Type B pancreatic cell (in vitro differentiated cells): ENCODE measurements around the gene DND1. TPM values are rescaled to one million over a fixed set of nuclear protein-coding genes. Genes with fewer than 3 reads are reported as not detected.

Experiments used
- DNase-seq: peaks from one replicate; pipeline ENCODE4 v3.0.0; 2021; ENCODE audit warnings: mixed read lengths; ENCODE audit not compliant: unreplicated experiment; ENCODE audit errors: extremely low spot score
- H3K27ac Mint-ChIP-seq: 2 replicates; pipeline ENCODE4 v1.8.0; 2021; ENCODE audit warnings: mild to moderate bottlenecking, mixed read lengths
- H3K27me3 Mint-ChIP-seq: 2 replicates; pipeline ENCODE4 v1.8.0; 2021; ENCODE audit warnings: mixed read lengths
- H3K36me3 Mint-ChIP-seq: 2 replicates; pipeline ENCODE4 v1.8.0; 2021; ENCODE audit warnings: mixed read lengths
- H3K4me1 Mint-ChIP-seq: one replicate; pipeline ENCODE4 v1.8.0; 2021; ENCODE audit warnings: mixed read lengths; ENCODE audit not compliant: unreplicated experiment
- H3K4me3 Mint-ChIP-seq: 2 replicates; pipeline ENCODE4 v1.8.0; 2021; ENCODE audit warnings: mild to moderate bottlenecking, mixed read lengths
- H3K9me3 Mint-ChIP-seq: 2 replicates; pipeline ENCODE4 v1.8.0; 2021; ENCODE audit warnings: mixed read lengths
- CTCF ChIP-seq: fragments of 200-600 bp; sonication (generic); conservative IDR thresholded peaks from 2 replicates; pipeline ENCODE4 v1.5.0; 2021; ENCODE audit warnings: antibody characterized with exemption, mild to moderate bottlenecking
- total RNA-seq: library from RNA; stranded (reverse); gene quantifications from 2 replicates; pipeline ENCODE4 v1.2.1, GENCODE V29; 2021; ENCODE audit warnings: low replicate concordance

Gene DND1
- total RNA-seq, 1 donor from 2014 or later, result 2.6 TPM

GRCh38 chr5:140633501-140633900 lies 39.9 kb downstream of the DND1 start:
- Mint-ChIP-seq H3K9me3 (no peaks in the 10 kb centered on the region), H3K4me3 (no peak overlapping the region), H3K36me3 (no peaks in the 10 kb centered on the region), H3K27me3 (no peaks in the 10 kb centered on the region), H3K27ac (no peak overlapping the region), H3K4me1 (peaks cover 4% of the 10 kb centered on the region)
- no peak for TF ChIP-seq CTCF
- DNase-seq, result no peak

- no peaks in the 10 kb centered on the region for H3K36me3 Mint-ChIP-seq
- no peaks in the 10 kb centered on the region for H3K27me3 Mint-ChIP-seq
- peaks cover under 1% of the 10 kb centered on the region for H3K4me1 Mint-ChIP-seq
- H3K27ac Mint-ChIP-seq, result no peak within 1 kb of the TSS
- H3K4me3 Mint-ChIP-seq, result no peak within 1 kb of the TSS
- no peaks in the 10 kb centered on the region for H3K9me3 Mint-ChIP-seq
- no peak for DNase-seq
- no peak for TF ChIP-seq CTCF
These were observed 40.3 kb downstream of the DND1 start, which contains the start of gene CD14 for GRCh38 chr5:140633021-140633471. TSS of gene CD14 (minus strand) at chr5:140633175. CDS start at chr5:140633071, 104 bp downstream.

GRCh38 chr5:140632366-140633020 lies 40.9 kb downstream of the DND1 start:
- no peak for DNase-seq
- Mint-ChIP-seq H3K9me3 (no peaks in the 10 kb centered on the region), H3K4me1 (no peaks in the 10 kb centered on the region), H3K4me3 (no peak overlapping the region), H3K27me3 (no peaks in the 10 kb centered on the region), H3K36me3 (no peaks in the 10 kb centered on the region), H3K27ac (no peak overlapping the region)
- no peak for TF ChIP-seq CTCF

GRCh38 chr5:140631831-140632365 lies 41.5 kb downstream of the DND1 start:
- no peak for DNase-seq
- Mint-ChIP-seq H3K27ac (no peak overlapping the region), H3K4me3 (no peak overlapping the region), H3K36me3 (no peaks in the 10 kb centered on the region), H3K9me3 (no peaks in the 10 kb centered on the region), H3K4me1 (no peaks in the 10 kb centered on the region), H3K27me3 (no peaks in the 10 kb centered on the region)
- no peak for TF ChIP-seq CTCF

- H3K27ac Mint-ChIP-seq, result no peak overlapping the region
- no peaks in the 10 kb centered on the region for H3K4me1 Mint-ChIP-seq
- no peak overlapping the region for H3K4me3 Mint-ChIP-seq
These were observed 42.3 kb downstream of the DND1 start for GRCh38 chr5:140631036-140631417.

More at GRCh38 chr5:140631036-140631417, 42.3 kb downstream of the DND1 start:
- no peaks in the 10 kb centered on the region for H3K27me3 Mint-ChIP-seq
- no peak for DNase-seq
- H3K36me3 Mint-ChIP-seq, result no peaks in the 10 kb centered on the region
- H3K9me3 Mint-ChIP-seq, result no peaks in the 10 kb centered on the region
- TF ChIP-seq CTCF, result no peak
